IMR-90 (cell line): ENCODE results near the gene KLHL30. TPM values are rescaled to one million over a fixed set of nuclear protein-coding genes. Genes with fewer than 3 reads are reported as not detected.

Experiments used
- ATAC-seq: fragments of 200-7000 bp; cut with Tn5 transposase; 2 replicates; pipeline ENCODE4 v1.9.1; 2020; ENCODE audit warnings: low read depth, mild to moderate bottlenecking, moderate library complexity
- BruUV-seq: library from RNA; stranded (reverse); fragments of 400-500 nt; replicated peaks from 2 replicates; lab custom pipeline; 2021; lab: Mats Ljungman, UMichigan
- CTCF ChIA-PET: fragments of 300-600 bp; formaldehyde crosslinking; extraction: SDS; loops from one replicate; lab custom pipeline; 2021; ENCODE audit warnings: antibody characterized with exemption; lab: Yijun Ruan, JAX
- POLR2A ChIA-PET: fragments of 300-600 bp; sonication (Branson Sonifier 250); formaldehyde crosslinking; loops from one replicate; lab custom pipeline; 2022; ENCODE audit warnings: antibody characterized with exemption; ENCODE audit not compliant: unreplicated experiment; lab: Charles Lee
- DNase-seq: peaks from one replicate; pipeline ENCODE4 v3.0.0; 2013
- H2AFZ ChIP-seq: replicated peaks from 2 replicates; pipeline ENCODE3; 2013; ENCODE audit warnings: low read length, mild to moderate bottlenecking; ENCODE audit not compliant: poor library complexity
- H2AK5ac ChIP-seq: 2 replicates; pipeline ENCODE4 v1.6.1; 2013; ENCODE audit warnings: low read depth, low read length, inconsistent platforms
- H2AK9ac ChIP-seq: replicated peaks from 2 replicates; pipeline ENCODE3; 2013; ENCODE audit warnings: mild to moderate bottlenecking, low read depth, low read length, moderate library complexity; ENCODE audit not compliant: poor library complexity
- H2BK120ac ChIP-seq: 2 replicates; pipeline ENCODE4 v1.6.1; 2013; ENCODE audit warnings: low read depth, low read length, inconsistent platforms
- H2BK15ac ChIP-seq: 3 replicates; pipeline ENCODE4 v1.6.1; 2013; ENCODE audit warnings: low read depth, low read length, inconsistent platforms
- H2BK20ac ChIP-seq: 2 replicates; pipeline ENCODE4 v1.6.1; 2013; ENCODE audit warnings: low read depth, mild to moderate bottlenecking, inconsistent platforms, low read length, moderate library complexity
- H2BK5ac ChIP-seq: 2 replicates; pipeline ENCODE4 v1.6.1; 2013; ENCODE audit warnings: mild to moderate bottlenecking, low read depth, low read length, inconsistent platforms; ENCODE audit not compliant: poor library complexity, severe bottlenecking
- H3K14ac ChIP-seq: replicated peaks from 2 replicates; pipeline ENCODE4 v1.6.1; 2013; ENCODE audit warnings: low read depth, low read length, inconsistent platforms
- H3K18ac ChIP-seq: 2 replicates; pipeline ENCODE4 v1.6.1; 2013; ENCODE audit warnings: low read depth, low read length, control low read depth
- H3K23ac ChIP-seq: 2 replicates; pipeline ENCODE4 v1.6.1; 2013; ENCODE audit warnings: low read depth, low read length, inconsistent platforms
- H3K27ac ChIP-seq: 2 replicates; pipeline ENCODE4 v1.5.1; 2013; ENCODE audit warnings: mild to moderate bottlenecking, control low read depth, low read length; ENCODE audit not compliant: insufficient read depth
- H3K27me3 ChIP-seq: 2 replicates; pipeline ENCODE4 v1.6.1; 2013; ENCODE audit warnings: low read length; ENCODE audit not compliant: control insufficient read depth, insufficient read depth
- H3K36me3 ChIP-seq: 2 replicates; pipeline ENCODE4 v1.6.1; 2013; ENCODE audit warnings: low read length, mixed read lengths; ENCODE audit not compliant: control insufficient read depth, insufficient read depth
- H3K4ac ChIP-seq: 2 replicates; pipeline ENCODE4 v1.6.1; 2013; ENCODE audit warnings: low read depth, low read length, inconsistent platforms
- H3K4me1 ChIP-seq: 2 replicates; pipeline ENCODE4 v1.6.1; 2013; ENCODE audit warnings: low read length, mixed read lengths; ENCODE audit not compliant: control insufficient read depth, insufficient read depth
- H3K4me2 ChIP-seq: 2 replicates; pipeline ENCODE4 v1.6.1; 2013; ENCODE audit warnings: low read depth, mild to moderate bottlenecking, control low read depth, low read length, moderate library complexity
- H3K4me3 ChIP-seq: 2 replicates; pipeline ENCODE4 v1.5.1; 2013; ENCODE audit warnings: low read depth, mild to moderate bottlenecking, control low read depth, low read length, moderate library complexity; ENCODE audit not compliant: insufficient read depth
- H3K56ac ChIP-seq: 2 replicates; pipeline ENCODE4 v1.6.1; 2013; ENCODE audit warnings: low read length, inconsistent platforms; ENCODE audit not compliant: insufficient read depth; ENCODE audit errors: extremely low read depth
- H3K79me1 ChIP-seq, 2 experiments: 2 replicates each; pipeline ENCODE4 v1.6.1; 2013; ENCODE audit warnings: low read length in 2 of 2, inconsistent platforms in 1 of 2, low read depth in 1 of 2
- H3K9ac ChIP-seq: 2 replicates; pipeline ENCODE4 v1.6.1; 2013; ENCODE audit warnings: low read depth, low read length, control low read depth
- H3K9me1 ChIP-seq: 2 replicates; pipeline ENCODE4 v1.6.1; 2013; ENCODE audit warnings: low read length, inconsistent platforms; ENCODE audit not compliant: insufficient read depth
- H3K9me3 ChIP-seq: 2 replicates; pipeline ENCODE4 v1.6.1; 2013; ENCODE audit warnings: low read length; ENCODE audit not compliant: control insufficient read depth, insufficient read depth
- H4K20me1 ChIP-seq: 2 replicates; pipeline ENCODE4 v1.6.1; 2013; ENCODE audit warnings: low read length, inconsistent platforms; ENCODE audit not compliant: insufficient read depth
- H4K5ac ChIP-seq: 2 replicates; pipeline ENCODE4 v1.6.1; 2013; ENCODE audit warnings: mild to moderate bottlenecking, low read depth, low read length, control low read depth
- H4K8ac ChIP-seq, 2 experiments: 2 replicates each; pipeline ENCODE4 v1.6.1; 2013; ENCODE audit warnings: low read depth in 2 of 2, low read length in 2 of 2, control low read depth in 1 of 2, inconsistent platforms in 1 of 2
- H4K91ac ChIP-seq: 2 replicates; pipeline ENCODE4 v1.6.1; 2013; ENCODE audit warnings: low read depth, low read length, inconsistent platforms; ENCODE audit not compliant: insufficient read depth
- BHLHE40 ChIP-seq: fragments of 150-350 bp; IDR thresholded peaks from 2 replicates; pipeline ENCODE4 v1.6.1; 2016; ENCODE audit warnings: mild to moderate bottlenecking, low read depth, low read length
- CEBPB ChIP-seq: IDR thresholded peaks from 2 replicates; pipeline ENCODE4 v1.6.1; 2012; ENCODE audit warnings: low read depth, low read length, improper control_type of control experiment
- CHD1 ChIP-seq: IDR thresholded peaks from 2 replicates; pipeline ENCODE4 v1.6.1; 2012; ENCODE audit warnings: low read depth, low read length, improper control_type of control experiment
- CTCF ChIP-seq: conservative IDR thresholded peaks from 2 replicates; pipeline ENCODE4 v1.5.1; 2012; ENCODE audit warnings: mild to moderate bottlenecking, low read depth, low read length, improper control_type of control experiment
- FOS ChIP-seq: fragments of 150-350 bp; IDR thresholded peaks from 2 replicates; pipeline ENCODE4 v1.6.1; 2016; ENCODE audit warnings: low read depth, low read length
- MAFK ChIP-seq: IDR thresholded peaks from 2 replicates; pipeline ENCODE4 v1.6.1; 2012; ENCODE audit warnings: low read depth, low read length, improper control_type of control experiment
- MAZ ChIP-seq: IDR thresholded peaks from 2 replicates; pipeline ENCODE4 v1.6.1; 2012; ENCODE audit warnings: low read depth, mild to moderate bottlenecking, low read length, improper control_type of control experiment, moderate library complexity, borderline replicate concordance
- MXI1 ChIP-seq: IDR thresholded peaks from 2 replicates; pipeline ENCODE4 v1.6.1; 2012; ENCODE audit warnings: low read depth, mild to moderate bottlenecking, low read length, moderate library complexity, borderline replicate concordance
- NFE2L2 ChIP-seq: fragments of 150-350 bp; IDR thresholded peaks from 2 replicates; pipeline ENCODE4 v1.6.1; 2016; ENCODE audit warnings: low read depth, mild to moderate bottlenecking, low read length
- POLR2A ChIP-seq: IDR thresholded peaks from 2 replicates; pipeline ENCODE4 v1.6.1; 2012; ENCODE audit warnings: mild to moderate bottlenecking, low read depth, low read length
- RAD21 ChIP-seq: IDR thresholded peaks from 2 replicates; pipeline ENCODE4 v1.6.1; 2012; ENCODE audit warnings: low read length, improper control_type of control experiment
- RCOR1 ChIP-seq: IDR thresholded peaks from 2 replicates; pipeline ENCODE4 v1.6.1; 2012; ENCODE audit warnings: mild to moderate bottlenecking, low read length, improper control_type of control experiment; ENCODE audit not compliant: insufficient replicate concordance
- RFX5 ChIP-seq: IDR thresholded peaks from 2 replicates; pipeline ENCODE4 v1.8.0; 2012; ENCODE audit warnings: low read depth, mild to moderate bottlenecking, low read length, moderate library complexity
- SMC3 ChIP-seq: fragments of 150-350 bp; IDR thresholded peaks from 2 replicates; pipeline ENCODE4 v1.6.1; 2016; ENCODE audit warnings: low read depth, mild to moderate bottlenecking, antibody characterized with exemption, low read length, moderate library complexity
- USF2 ChIP-seq: fragments of 150-350 bp; IDR thresholded peaks from 2 replicates; pipeline ENCODE4 v1.6.1; 2017; ENCODE audit warnings: mild to moderate bottlenecking, antibody characterized with exemption, low read length, low read depth
- WGBS, 2 experiments: methylation state at CpG; one replicate each; pipeline versions ENCODE4 v1.1.5 to v1.1.7; 2013; ENCODE audit warnings: missing lambda C conversion rate in 2 of 2; ENCODE audit not compliant: insufficient read length in 1 of 2; ENCODE audit errors: extremely low coverage in 2 of 2; 5-methylcytosine and 5-hydroxymethylcytosine counted together
- dilution Hi-C: fragments of 300-500 bp; cut with HindIII; formaldehyde crosslinking; loops from one replicate; pipeline ENCODE4 v1.14.3; 2018; ENCODE audit warnings: low sequenced_read_pairs; ENCODE audit not compliant: unreplicated experiment
- in situ Hi-C: fragments of 300-500 bp; cut with MboI; formaldehyde crosslinking; loops from 3 replicates; pipeline ENCODE4 v1.14.3; 2019; ENCODE audit warnings: low sequenced_read_pairs, inconsistent platforms, mixed read lengths
- intact Hi-C: fragments of 100-400 bp; cut with micrococcal nuclease; formaldehyde crosslinking; loops from 2 replicates; pipeline ENCODE4 v1.10.0; 2022
- polyA plus RNA-seq, 3 experiments: library from polyadenylated mRNA; depleted of rRNA; stranded (reverse); fragments of >200 nt; gene quantifications; 2 replicates each; pipeline ENCODE4 v1.2.3, GENCODE V29; 2012; ENCODE audit warnings: low replicate concordance in 1 of 3
- total RNA-seq: library from RNA; depleted of rRNA; stranded (reverse); fragments of >200 nt; gene quantifications from 2 replicates; pipeline ENCODE4 v1.2.3, GENCODE V29; 2012
- TF ChIP-seq, protein P1 (sequence below): fragments of 150-350 bp; IDR thresholded peaks from 2 replicates; pipeline ENCODE4 v1.6.1; 2016; ENCODE audit warnings: low read depth, mild to moderate bottlenecking, low read length, moderate library complexity, borderline replicate concordance

KLHL30 gene
- total and polyA plus RNA-seq, 2 of the 4 experiments (the other 2 are of a cell fraction), result under 0.01 to 0.03 TPM

GRCh38 chr2:238135601-238136150, 2.8 kb upstream of the KLHL30 start:
- Histone ChIP-seq H3K9me3 (no peaks in the 10 kb centered on the region), H3K27ac (no peak overlapping the region), H4K20me1 (no peaks in the 10 kb centered on the region), H2AK5ac (no peak overlapping the region), H2BK20ac (no peak overlapping the region), H3K79me1 (no peaks in the 10 kb centered on the region), H2AFZ (no peak overlapping the region), H3K18ac (no peak overlapping the region), H3K4ac (no peak overlapping the region), H3K23ac (no peak overlapping the region), H2BK15ac (no peak overlapping the region), H3K36me3 (no peaks in the 10 kb centered on the region), H4K91ac (no peak overlapping the region), H3K56ac (no peak overlapping the region), H2BK5ac (no peak overlapping the region), H3K4me1 (peaks cover 7% of the 10 kb centered on the region), H3K4me2 (no peak overlapping the region), H2BK120ac (no peak overlapping the region), H3K9me1 (0 out of 2 replicates have a peak, but pooled peaks cover 5% of the 10 kb centered on the region), H2AK9ac (no peak overlapping the region), H3K14ac (no peak overlapping the region), H4K5ac (no peak overlapping the region), H3K4me3 (no peak overlapping the region), H3K27me3 (no peaks in the 10 kb centered on the region), H4K8ac (no peak overlapping the region), H3K9ac (no peak overlapping the region)
- no peak for DNase-seq
- no peak for ATAC-seq
- ChIA-PET POLR2A (no interaction called here), CTCF (no interaction called here)
- BruUV-seq, result no TSS peak
- TF ChIP-seq FOS, result no peak
- TF ChIP-seq CHD1, result no peak
- TF ChIP-seq USF2, result no peak
- TF ChIP-seq MAFK, result no peak
- no peak for TF ChIP-seq MAZ
- no peak for TF ChIP-seq CTCF
- TF ChIP-seq POLR2A, result no peak
- no peak for TF ChIP-seq NFE2L2
- no peak for TF ChIP-seq RFX5
- TF ChIP-seq RCOR1, result no peak
- no peak for TF ChIP-seq RAD21
- TF ChIP-seq, protein P1, sequence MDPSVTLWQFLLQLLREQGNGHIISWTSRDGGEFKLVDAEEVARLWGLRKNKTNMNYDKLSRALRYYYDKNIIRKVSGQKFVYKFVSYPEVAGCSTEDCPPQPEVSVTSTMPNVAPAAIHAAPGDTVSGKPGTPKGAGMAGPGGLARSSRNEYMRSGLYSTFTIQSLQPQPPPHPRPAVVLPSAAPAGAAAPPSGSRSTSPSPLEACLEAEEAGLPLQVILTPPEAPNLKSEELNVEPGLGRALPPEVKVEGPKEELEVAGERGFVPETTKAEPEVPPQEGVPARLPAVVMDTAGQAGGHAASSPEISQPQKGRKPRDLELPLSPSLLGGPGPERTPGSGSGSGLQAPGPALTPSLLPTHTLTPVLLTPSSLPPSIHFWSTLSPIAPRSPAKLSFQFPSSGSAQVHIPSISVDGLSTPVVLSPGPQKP, result no peak
- TF ChIP-seq MXI1, result no peak
- no peak for TF ChIP-seq CEBPB
- TF ChIP-seq BHLHE40, result no peak
- no peak for TF ChIP-seq SMC3
- 56% methylated on average over 4 of the region's 15 CpGs; no CpG with 5 or more reads in 1 of the 2 experiments for WGBS, 2 experiments
- in situ Hi-C loops (no loop called here), intact Hi-C loops (no loop called here), dilution Hi-C loops (no loop called here)
